Spleen (tissue), 11 donors: Measurements from ENCODE around the gene RPLP2. TPM values are rescaled to one million over a fixed set of nuclear protein-coding genes. Genes with fewer than 3 reads are reported as not detected.
A peak's percentile ranks its signal among the peaks of the same experiment; 100 is the strongest.

Source experiments
- DNase-seq: peaks from one replicate; pipeline ENCODE4 v3.0.0-alpha.2; 2020
- H3K27ac ChIP-seq, 8 donors: fragments of 200-600 bp; sonication (generic) in 7 of 8; 1 replicate in 4 of 8; 2 replicates in 4 of 8; pipeline versions ENCODE4 v1.5.0 to v1.8.0; 2016 to 2021; ENCODE audit warnings: inconsistent platforms in 4 of 8, mild to moderate bottlenecking in 4 of 8, moderate library complexity in 1 of 8
- H3K27me3 ChIP-seq, 7 donors: fragments of 200-600 bp; sonication (generic) in 6 of 7; replicated peaks in 1 of 7; 1 replicate in 4 of 7; 2 replicates in 3 of 7; pipeline versions ENCODE4 v1.5.0 to v1.8.0; 2016 to 2021; ENCODE audit warnings: inconsistent platforms in 3 of 7, mild to moderate bottlenecking in 1 of 7
- H3K36me3 ChIP-seq, 6 donors: fragments of 200-600 bp; sonication (generic) in 5 of 6; 1 replicate in 4 of 6; 2 replicates in 2 of 6; pipeline versions ENCODE4 v1.5.0 to v1.8.0; 2016 to 2021; ENCODE audit warnings: inconsistent platforms in 2 of 6
- H3K4me1 ChIP-seq, 6 donors: fragments of 200-600 bp; sonication (generic) in 5 of 6; 1 replicate in 3 of 6; 2 replicates in 3 of 6; pipeline versions ENCODE4 v1.5.0 to v1.8.0; 2016 to 2021; ENCODE audit warnings: inconsistent platforms in 3 of 6
- H3K4me3 ChIP-seq, 8 donors: fragments of 200-600 bp; sonication (generic) in 7 of 8; 1 replicate in 4 of 8; 2 replicates in 4 of 8; pipeline versions ENCODE4 v1.5.0 to v1.8.0; 2016 to 2021; ENCODE audit warnings: inconsistent platforms in 4 of 8, mild to moderate bottlenecking in 4 of 8, moderate library complexity in 2 of 8
- H3K9me3 ChIP-seq, 8 donors: fragments of 200-600 bp; sonication (generic) in 7 of 8; 1 replicate in 4 of 8; 2 replicates in 4 of 8; pipeline versions ENCODE4 v1.5.0 to v1.8.0; 2016 to 2021; ENCODE audit warnings: inconsistent platforms in 4 of 8
- CTCF ChIP-seq, 11 experiments: fragments of 200-600 bp in 7 of 11; fragments of 450-650 bp in 4 of 11; sonication (generic) in 4 of 11; IDR thresholded peaks in 8 of 11; conservative IDR thresholded peaks in 3 of 11; 1 replicate in 7 of 11; 2 replicates in 4 of 11; pipeline versions ENCODE4 v1.4.0 to v1.8.0; 2016 to 2021; ENCODE audit warnings: antibody characterized with exemption in 11 of 11, inconsistent platforms in 4 of 11, mild to moderate bottlenecking in 1 of 11
- POLR2A ChIP-seq, 3 donors: fragments of 450-650 bp; IDR thresholded peaks; one replicate each; pipeline ENCODE4 v1.5.1; 2017; ENCODE audit warnings: antibody characterized with exemption in 3 of 3, mild to moderate bottlenecking in 1 of 3
- POLR2AphosphoS5 ChIP-seq, 3 donors: sonication (generic); formaldehyde crosslinking; IDR thresholded peaks; one replicate each; pipeline ENCODE4 v1.5.1; 2017; ENCODE audit warnings: antibody characterized with exemption in 3 of 3
- WGBS, 5 donors: extraction: QIAGEN DNeasy Blood & Tissue Kit in 3 of 5; methylation state at CpG; one replicate each; pipeline versions ENCODE4 v1.1.5 to v1.1.7; 2013 to 2018; 5-methylcytosine and 5-hydroxymethylcytosine counted together
- intact Hi-C: fragments of 100-400 bp; cut with DNase I; formaldehyde crosslinking; loops from one replicate; pipeline ENCODE4 v1.15.0; 2023; ENCODE audit warnings: low total_unique reads
- polyA plus RNA-seq, 3 donors: library from polyadenylated mRNA; stranded (reverse); fragments of 200-250 nt; gene quantifications; one replicate each; pipeline ENCODE4 v1.2.1, GENCODE V29; 2013
- total RNA-seq, 7 donors: library from RNA; depleted of rRNA in 3 of 7; stranded (reverse); fragments of >200 nt in 3 of 7; fragmentation: NEBNext Ultra II Directional in 4 of 7; extraction: Animal tissue kit (Norgen Biotek cat#: 25700) in 4 of 7; gene quantifications; one replicate each; pipeline versions ENCODE4 v1.1.0 to v1.2.1, GENCODE V29; 2016 to 2021
- donor health status: healthy with polysubstance abuse.
- donor health status: DM: no; HTN: no; CAD: no; lungs with moderate emphysema.
- donor health status: DM: no; HTN: no; CAD: no.
- donor health status: Bipolar disorder and iron deficiency.
- donor health status: healthy.
- donor health status: DM: no; HTN: no; CAD: no.
- donor health status: DM: yes; HTN: yes; CAD: no.

RPLP2 gene
- total and polyA plus RNA-seq, 10 donors: 514 to 3,944 (median 2,380) TPM

- Histone ChIP-seq H3K4me1 (peaks cover 14 to 43% (median 35%) of the 10 kb centered on the region in 6 donors), H3K36me3 (peaks cover 0 to 48% (median 31%) of the 10 kb centered on the region in 6 donors), H3K4me3 (no peak overlapping the region), H3K27me3 (no peaks in the 10 kb centered on the region), H3K9me3 (no peaks in the 10 kb centered on the region), H3K27ac (no peak overlapping the region)
- TF ChIP-seq POLR2A (IDR thresholded peaks at IDR 0.05) (no peak), POLR2AphosphoS5 (IDR thresholded peaks at IDR 0.05) (no peak), CTCF (IDR thresholded peaks at IDR 0.05 in 8 of 11, conservative IDR thresholded peaks at IDR 0.05 in 3 of 11) (no peak)
- WGBS, 5 donors: 85 to 96% (median 89%) methylated on average over 8 to 11 of the region's 11 CpGs
- intact Hi-C loops: no loop called here
- no peak for DNase-seq
Observed at GRCh38 chr11:815675-816432, 6.1 kb downstream of the RPLP2 start.

- Histone ChIP-seq H3K4me1 (peaks cover 14 to 43% (median 35%) of the 10 kb centered on the region in 6 donors), H3K36me3 (peaks cover 0 to 47% (median 29%) of the 10 kb centered on the region in 6 donors), H3K9me3 (no peaks in the 10 kb centered on the region), H3K4me3 (no peak overlapping the region), H3K27me3 (no peaks in the 10 kb centered on the region), H3K27ac (no peak overlapping the region)
- TF ChIP-seq POLR2AphosphoS5 (IDR thresholded peaks at IDR 0.05) (no peak), CTCF (IDR thresholded peaks at IDR 0.05 in 8 of 11, conservative IDR thresholded peaks at IDR 0.05 in 3 of 11) (no peak), POLR2A (IDR thresholded peaks at IDR 0.05) (no peak)
- WGBS, 5 donors: 81 to 87% (median 86%) methylated on average over 11 of the region's 11 CpGs
- intact Hi-C loops: no loop called here
- no peak for DNase-seq
Observed at GRCh38 chr11:816433-816779, 6.6 kb downstream of the RPLP2 start.

- H3K36me3 ChIP-seq: peaks cover 0 to 47% (median 24%) of the 10 kb centered on the region in 6 donors
- H3K27me3 ChIP-seq: no peaks in the 10 kb centered on the region
- no peaks in the 10 kb centered on the region for H3K9me3 ChIP-seq
- DNase-seq: peak; percentile 79
- peak within 1 kb of the TSS; percentile 74 to 100 (median 98) for H3K27ac ChIP-seq
- peak within 1 kb of the TSS; percentile 58 to 97 (median 84) for H3K4me3 ChIP-seq
- intact Hi-C loops: no loop called here
- 28 to 55% (median 32%) methylated on average over 10 to 20 of the region's 20 CpGs for WGBS, 5 donors
- H3K4me1 ChIP-seq: peaks cover 16 to 47% (median 40%) of the 10 kb centered on the region in 6 donors
- no peak for TF ChIP-seq POLR2AphosphoS5 (IDR thresholded peaks at IDR 0.05)
- TF ChIP-seq POLR2A (IDR thresholded peaks at IDR 0.05): no peak
- no peak for TF ChIP-seq CTCF (IDR thresholded peaks at IDR 0.05 in 8 of 11, conservative IDR thresholded peaks at IDR 0.05 in 3 of 11)
Observed at GRCh38 chr11:818396-819128, 8.8 kb downstream of the RPLP2 start, which contains the start of gene PNPLA2. Gene PNPLA2 (plus strand): TSS chr11:818914. CDS start chr11:819719, 805 bp downstream.
